ENCODE results near the gene SEPTIN5.
"Not testable (repeated sequence)": the region's sequence is repeated elsewhere in the genome, so short reads cannot be mapped to it uniquely, and the experiment has no call there.

Gene SEPTIN5

DNA sequence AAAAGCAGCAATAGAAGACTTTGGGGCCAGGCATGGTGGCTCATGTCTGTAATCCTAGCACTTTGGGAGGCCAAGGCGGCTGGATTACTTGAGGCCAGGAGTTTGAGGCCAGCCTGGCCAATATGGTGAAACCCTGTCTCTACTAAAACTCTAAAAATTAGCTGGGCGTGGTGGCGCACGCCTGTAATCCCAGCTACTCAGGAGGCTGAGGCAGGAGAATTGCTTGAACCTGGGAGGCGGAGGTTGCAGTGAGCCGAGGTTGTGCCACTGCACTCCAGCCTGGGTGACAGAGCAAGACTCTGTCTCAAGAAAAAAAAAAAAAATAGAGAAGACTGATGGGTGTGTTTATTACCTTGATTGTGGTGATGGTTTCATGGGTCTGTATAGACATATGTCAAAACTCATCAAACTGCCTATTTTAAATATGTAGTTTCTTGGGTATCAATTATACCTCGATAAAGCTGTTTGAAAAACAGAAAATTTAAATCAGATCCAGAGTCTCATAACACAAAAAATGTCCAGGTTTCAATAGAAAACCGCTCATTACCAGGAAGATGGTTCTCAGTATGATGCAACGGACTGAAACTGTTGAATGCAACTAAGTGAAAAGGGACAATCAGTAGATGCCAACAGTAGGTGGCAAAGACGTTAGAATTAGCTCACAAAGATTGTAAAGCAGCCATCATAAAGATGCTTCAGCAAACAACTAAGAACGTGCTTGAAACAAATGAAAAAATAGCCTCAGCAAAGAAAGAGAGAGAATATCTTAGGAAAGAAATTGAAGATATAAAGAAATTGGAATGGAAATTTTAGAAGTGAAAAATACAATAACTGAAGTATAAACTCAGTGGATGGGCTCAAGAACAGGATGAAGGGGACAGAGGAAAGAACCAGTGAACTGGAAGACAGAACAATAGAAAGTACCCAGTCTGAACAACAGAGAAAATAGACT, 33.1 kb upstream of the SEPTIN5 start:
- DNase-seq (ENCODE audit: low read depth in 2 of 2), result no peak

DNA sequence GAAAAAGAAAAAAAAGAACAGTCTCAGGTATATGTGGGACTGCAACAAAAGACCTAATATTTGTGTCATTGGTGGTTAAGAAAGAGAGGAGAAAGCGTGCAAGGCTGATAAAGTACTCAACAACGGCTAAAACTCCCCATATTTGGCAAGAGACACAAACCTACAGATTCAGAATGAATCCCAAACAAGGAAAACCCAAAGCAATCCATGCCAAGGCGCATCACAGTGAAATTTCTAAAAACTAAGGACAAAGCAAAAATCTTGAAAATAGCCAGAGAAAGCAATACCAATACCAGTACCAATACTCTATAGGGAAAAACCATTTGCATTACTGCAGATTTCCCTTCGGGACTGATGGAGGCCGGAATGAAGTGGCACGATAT, 32.4 kb upstream of the SEPTIN5 start:
- no peak for DNase-seq (ENCODE audit: low read depth in 2 of 2)

DNA sequence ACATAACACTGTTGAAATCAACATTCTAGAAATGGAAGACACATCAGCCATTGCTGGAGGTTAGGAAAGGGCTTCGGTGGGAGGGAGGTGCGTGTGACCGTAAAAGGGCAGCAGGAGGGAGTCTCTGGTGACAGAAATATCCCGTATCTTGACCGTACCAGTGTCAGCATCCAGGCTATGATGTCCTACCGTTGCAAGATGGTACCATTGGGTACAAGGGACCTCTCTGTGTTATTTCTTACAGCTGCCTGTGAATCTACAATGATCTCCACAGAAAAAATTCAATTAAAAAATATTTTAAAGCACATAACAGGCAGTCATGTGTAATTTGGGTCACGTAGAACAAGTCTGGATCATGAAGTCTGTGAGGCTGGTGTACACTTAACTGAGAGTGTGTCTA, 27.4 kb upstream of the SEPTIN5 start:
- DNase-seq (ENCODE audit: low read depth in 2 of 2), result no peak

DNA sequence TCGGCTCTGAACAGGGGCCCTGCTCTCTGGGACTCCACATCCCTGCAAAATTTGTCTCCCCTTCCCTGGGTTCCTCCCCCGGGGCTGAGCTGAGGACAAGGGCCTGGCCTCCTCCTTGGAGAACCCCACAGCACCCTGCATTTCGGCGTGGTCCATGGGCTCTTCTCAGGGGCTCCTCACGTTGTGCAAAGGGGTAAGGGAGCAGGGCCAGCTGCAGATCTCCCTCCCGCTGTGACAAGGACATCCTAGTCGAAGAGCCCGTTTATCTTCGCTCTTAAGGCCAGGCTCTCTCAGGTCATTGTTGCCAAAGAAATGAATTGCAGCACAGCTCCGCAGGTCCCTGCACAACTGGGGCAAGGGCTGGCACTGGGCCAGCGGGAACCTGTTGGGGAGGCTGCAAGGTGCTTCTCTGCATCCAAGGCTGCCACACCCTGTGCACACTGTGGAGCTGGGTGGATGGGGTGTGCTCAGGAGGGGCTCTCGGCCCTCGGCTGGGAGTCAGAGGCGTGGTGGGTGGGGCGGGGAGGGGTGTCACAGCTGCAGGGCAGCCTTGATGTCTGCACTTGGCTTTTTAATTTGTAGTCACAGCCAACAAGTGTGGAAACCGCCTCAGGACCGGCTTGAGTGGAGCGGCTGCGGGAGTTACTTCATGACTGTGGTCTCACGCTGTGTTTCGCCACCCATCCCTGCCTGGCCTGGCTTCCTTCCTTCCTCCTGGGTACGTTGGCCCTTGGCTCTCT, 26.6 kb upstream of the SEPTIN5 start:
- DNase-seq (ENCODE audit: low read depth in 2 of 2), result no peak

DNA sequence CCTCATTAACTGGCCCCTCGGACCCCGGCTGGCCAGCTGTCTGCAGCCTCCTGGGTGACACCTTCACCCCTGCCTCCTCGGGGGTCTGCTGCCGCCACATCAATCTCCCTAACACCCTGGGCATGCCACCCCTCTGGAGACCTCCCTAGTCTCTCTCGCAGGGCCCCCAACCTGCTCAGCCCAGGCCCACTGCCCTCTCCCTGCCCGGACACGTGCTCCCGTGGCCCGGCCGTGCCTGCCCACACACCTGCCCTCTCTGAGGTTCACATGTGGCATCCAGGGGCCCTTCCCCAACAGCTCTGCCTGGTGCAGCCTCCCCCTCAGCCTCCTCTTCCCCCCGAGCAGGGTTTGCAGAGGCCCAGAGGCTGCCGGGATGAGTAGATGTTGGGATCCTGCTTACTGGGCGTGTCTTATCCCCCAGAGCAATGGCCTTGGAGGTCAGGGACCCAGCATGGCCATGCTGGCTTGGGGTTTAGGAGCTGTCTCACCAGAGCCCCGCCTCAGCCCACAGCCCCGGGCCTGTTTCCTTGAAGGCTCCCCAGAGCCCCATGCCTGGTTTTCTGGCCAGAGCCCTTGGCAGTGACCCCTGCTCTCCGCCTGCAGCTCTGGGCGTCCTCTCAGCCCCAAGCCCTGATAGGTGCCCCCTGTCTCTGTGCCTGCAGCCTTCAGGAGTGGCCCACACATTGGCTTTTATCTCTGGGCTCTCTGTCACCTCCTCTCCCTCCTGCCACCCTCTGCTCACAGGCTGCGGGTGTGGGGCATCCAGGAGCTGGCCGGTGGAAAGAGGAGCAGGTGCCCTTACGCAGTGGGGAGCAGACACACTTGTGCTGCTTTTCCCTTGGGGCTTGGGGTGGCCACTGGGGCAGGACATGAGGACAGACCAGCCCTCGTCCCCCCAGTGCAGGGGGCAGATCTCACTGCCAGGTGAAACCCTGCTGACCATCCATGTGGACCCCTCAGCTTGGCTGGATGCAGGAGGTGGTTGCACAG, 25.7 kb upstream of the SEPTIN5 start:
- DNase-seq (ENCODE audit: low read depth in 2 of 2), result no peak

DNA sequence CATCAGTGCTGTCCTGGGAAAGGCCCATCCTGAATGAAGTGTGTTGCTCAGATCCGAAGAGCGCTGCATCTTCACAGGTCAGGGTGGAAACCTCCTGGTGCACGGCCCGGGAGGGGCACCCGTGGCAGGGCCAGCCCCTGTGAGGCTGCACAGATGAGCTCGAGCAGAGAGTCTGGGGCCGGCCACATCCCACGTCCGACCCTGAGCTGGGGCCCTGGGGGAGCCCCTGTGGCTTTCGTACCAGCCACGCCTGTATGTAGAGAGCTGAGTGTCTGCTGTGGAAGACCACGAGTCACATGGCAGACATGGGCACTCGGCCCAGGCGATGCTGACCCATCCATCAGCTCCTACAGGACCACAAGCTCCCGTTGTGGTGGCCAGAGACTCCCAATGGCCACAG, 24.9 kb upstream of the SEPTIN5 start:
- no peak for DNase-seq (ENCODE audit: low read depth in 2 of 2)

DNA sequence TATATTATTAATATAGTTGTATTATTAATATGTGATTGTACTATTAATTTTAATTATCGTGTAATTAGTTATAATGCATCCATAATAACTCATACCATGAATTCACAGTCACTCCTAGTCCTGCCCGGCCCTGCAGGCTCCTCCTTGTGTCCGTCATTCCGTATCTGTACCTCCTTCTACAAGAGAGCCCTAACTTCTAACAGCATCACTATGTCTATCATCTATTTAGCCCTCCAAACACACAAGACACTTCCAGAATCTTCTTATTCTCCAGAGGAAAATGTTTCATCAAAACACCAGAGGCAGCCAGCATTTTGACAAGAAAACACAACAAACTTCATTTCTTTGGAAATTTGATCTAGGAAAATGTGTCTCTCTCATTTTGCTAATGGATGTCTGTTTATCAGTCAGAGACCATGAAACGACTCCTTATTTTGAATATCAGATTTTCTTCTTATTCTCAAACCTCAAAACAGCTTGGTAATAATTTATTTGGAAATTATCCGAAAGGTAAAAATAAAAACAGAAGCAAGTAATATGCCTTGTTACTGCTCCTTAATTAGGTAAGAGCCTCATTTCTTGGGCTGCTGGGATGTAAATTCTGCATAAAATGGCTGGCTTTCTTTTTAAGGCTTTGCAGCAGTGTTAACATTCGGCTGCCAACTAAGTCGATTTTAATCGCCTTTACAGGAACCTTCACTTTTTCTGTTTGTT, 23.1 kb upstream of the SEPTIN5 start:
- DNase-seq (ENCODE audit: low read depth in 2 of 2), result no peak

DNA sequence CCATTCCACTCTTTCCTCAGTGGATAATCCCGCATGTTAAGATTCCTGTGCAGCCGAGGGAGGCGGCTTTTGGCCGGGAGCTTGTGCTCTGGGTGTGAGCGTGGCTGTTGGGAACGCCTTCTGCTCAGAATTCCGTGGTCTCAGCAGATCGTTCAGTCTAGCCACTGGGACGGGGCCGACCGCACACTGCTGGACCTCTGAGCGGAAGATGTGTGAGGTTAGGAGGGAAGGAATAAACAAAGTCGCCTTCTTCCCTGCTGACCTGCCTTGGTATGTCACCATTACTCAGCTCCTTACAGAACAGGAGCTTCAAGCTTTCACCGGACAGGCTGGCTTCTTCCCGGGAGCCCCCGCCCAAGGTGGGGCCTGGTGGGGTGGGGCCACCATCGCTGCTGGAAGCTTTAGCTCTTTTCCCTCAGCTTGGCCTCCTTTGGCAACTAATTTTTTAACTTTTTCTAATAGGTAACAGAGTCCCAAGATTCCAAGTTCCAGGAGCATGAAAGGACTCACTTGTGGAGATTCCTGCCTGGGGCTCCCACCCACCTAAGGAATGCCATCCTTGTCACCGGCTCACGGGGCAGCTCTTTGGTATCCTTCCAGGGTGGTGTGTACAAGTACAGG, 22.5 kb upstream of the SEPTIN5 start:
- no peak for DNase-seq (ENCODE audit: low read depth in 2 of 2)

DNA sequence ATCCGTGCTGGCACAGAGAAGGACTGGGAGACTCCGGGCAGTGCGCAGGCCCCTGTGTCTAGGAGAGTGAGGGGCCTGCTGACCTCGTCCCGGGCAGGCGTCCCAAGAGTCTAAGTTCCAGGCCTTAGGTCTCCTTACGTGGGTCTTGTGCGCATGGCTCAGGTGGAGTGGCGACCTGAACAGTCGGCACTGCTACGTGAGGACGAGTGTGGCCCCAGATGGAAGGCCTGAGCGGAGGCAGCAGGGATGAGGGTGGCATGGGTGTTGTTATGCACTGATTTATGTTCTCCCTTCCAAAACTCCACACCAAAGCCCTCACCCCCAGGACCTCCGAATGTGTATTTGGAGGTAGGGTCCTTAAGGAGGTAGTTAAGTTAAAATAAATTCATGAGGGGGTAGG, 20.7 kb upstream of the SEPTIN5 start:
- DNase-seq (ENCODE audit: low read depth in 2 of 2), result no peak

DNA sequence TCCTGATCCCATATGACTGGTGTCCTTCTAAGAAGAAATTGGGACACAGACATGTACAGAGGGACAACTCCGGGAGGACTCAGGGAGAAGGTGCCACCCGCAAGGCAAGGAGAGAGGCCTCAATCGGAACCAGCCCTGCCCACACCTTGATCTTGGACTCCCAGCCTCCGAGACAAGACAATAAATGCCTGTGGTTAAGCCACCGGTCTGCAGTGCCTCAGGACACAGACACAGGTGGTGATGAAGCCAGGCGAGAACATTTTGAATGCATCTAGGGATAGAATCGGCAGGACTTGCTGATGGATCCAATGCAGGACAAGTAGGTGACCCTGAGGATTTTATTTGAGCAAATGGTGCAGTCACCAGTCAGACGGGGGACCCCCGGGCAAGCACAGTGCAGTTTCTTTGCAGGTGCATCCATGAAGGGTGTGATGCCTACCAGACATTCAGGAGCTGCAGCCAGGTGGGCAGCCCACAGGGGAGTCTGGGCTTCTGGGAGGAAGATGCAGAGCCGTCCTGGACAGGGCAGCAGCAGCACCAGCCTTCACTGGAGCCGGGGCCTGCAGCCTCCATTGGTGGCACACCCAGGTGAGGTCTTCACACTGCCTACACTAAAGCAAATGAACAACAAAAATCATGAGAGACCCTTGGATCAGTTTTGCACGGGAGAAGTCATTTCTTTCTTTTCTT, 20.2 kb upstream of the SEPTIN5 start:
- no peak for DNase-seq (ENCODE audit: low read depth in 2 of 2)

DNA sequence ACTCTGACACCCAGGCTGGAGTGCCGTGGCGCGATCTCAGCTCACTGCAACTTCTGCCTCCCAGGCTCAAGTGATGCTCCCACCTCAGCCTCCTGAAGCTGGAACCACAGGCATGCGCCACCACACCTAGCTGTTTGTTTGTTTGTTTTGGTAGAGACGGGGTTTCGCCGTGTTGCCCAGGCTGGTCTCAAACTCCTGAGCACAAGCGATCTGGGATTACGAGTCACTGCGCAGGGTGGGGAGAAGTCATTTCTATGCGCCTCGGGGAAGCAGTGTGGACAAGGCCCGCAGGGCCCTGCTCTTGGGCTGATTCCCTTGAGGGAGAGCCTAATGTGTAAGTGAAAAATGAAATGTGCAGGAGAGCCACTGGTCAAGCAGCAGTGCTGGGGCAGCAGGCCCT, 19.6 kb upstream of the SEPTIN5 start:
- no peak for DNase-seq (ENCODE audit: low read depth in 2 of 2)

DNA sequence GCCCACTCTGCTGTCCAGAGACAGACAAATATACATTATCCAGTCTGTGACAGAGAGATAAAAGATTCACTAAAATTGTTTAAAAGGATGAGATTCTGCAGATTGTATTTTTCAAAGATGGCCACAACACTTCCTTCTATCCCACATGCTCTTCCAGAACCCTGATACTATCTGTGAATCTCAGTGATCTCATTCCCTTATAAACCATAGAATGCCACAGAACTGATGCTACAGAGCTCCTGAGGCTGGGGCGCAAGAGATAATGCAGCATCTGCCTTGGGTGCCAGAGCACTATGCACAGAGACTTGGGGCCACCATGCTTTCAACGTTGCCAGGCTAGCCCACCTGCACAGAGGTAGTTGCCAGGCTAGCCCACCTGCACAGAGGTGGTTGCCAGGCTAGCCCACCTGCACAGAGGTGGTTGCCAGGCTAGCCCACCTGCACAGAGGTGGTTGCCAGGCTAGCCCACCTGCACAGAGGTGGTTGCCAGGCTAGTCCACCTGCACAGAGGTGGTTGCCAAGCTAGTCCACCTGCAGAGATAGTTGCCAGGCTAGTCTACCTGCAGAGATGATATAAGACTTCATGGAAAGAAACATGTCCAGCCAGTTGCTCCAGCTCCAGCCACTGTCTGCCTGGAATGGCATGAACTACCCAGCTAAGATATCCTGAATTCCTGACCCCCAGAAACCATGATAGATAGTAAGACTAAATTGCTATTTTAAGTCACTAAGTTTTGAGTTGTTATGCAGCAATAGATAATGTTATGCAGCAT, 17.6 kb upstream of the SEPTIN5 start:
- DNase-seq (ENCODE audit: low read depth in 2 of 2), result no peak

DNA sequence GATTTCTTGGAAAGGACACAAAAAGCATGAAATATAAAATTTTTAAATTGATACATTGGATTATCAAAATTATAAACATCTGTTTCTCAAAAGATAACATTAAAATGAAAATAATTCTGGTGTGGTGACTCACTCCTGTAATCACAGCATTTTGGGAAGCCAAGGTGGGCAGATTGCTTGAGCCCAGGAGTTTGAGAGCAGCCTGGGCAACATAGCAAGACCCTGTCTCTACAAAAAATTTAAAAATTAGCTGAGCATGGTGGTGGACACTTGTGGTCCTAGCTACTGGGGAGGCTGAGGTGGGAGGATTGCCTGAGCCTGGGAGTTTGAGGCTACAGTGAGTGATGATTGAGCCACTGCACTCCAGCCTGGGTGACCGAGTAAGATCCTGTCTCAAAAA, 16.4 kb upstream of the SEPTIN5 start:
- not testable (repeated sequence) for DNase-seq (ENCODE audit: low read depth in 2 of 2)

DNA sequence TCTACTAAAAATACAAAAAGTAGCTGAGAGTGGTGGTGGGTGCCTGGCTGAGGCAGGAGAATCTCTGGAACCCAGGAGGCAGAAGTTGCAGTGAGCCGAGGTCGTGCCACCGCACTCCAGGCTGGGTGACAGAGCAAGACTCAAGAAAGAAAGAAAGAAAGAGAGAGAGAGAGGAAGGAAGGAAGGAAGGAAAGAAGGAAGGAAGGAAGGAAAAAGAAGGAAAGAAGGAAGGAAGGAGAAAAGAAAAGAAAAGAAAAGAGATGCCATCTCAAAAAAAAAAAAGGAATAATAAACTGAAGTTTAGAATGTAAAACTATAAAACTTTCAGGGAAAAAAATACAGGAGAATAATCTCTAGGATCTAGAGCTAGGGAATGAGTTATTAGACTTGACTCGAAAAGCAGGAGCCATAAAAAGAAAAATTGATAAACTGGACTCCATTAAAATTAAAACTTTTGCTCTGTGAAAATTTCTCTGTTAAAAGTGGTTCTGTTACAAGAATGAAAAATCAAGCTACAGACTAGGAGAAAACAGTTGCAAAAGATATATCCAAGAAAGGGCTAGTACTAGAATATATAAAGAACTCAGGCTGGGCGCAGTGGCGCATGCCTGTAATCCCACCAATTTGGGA, 13.4 kb upstream of the SEPTIN5 start:
- no peak for DNase-seq (ENCODE audit: low read depth in 2 of 2)

DNA sequence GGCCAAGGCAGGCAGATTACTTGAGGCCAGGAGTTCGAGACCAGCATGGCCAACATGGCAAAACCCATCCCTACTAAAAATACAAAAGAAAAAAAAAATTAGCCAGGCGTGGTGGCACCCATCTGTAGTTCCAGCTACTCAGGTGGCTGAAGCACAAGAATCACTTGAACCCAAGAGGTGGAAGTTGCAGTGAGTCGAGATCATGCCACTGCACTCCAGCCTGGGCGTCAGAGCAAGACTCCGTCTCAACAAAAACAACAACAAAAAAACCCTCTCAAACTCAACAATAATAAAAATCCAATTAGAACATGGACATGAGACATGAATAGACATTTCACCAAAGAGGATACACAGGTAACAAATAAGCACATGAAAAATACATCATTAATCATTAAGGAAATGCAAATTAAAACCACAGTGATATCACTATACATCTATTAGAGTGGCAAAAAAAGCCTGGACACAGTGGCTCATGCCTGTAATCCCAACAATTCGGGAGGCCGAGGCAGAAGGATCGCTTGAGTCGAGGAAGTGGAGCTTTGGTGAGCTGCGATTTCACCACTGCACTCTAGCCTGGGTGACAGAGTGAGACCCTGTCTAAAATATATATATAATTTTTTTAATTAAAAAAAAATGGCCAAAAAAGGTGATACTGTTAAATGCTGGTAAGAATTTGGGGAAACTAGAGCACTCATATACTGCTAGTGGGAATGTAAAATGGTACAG, 12.7 kb upstream of the SEPTIN5 start:
- DNase-seq (ENCODE audit: low read depth in 2 of 2), result no peak

DNA sequence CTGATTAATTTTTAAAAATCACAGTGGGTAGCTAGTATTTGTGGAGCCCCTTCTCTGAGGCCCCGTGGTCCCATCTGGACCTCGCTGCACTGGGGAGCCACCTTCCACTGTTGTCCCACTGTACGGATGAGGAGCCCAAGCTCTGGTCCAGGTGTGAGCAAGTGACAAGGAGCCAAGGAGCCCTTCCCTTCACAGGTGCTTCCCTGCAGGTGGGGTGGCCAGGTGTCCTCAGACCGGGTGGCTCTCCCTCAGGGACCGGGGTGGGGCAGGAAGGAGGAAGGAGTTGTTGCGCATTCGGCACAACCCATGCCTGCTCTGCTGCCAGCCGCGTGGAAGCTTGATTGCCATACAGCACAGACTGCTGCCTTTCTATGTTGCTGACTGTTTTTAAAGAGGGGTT, 10.4 kb upstream of the SEPTIN5 start:
- no peak for DNase-seq (ENCODE audit: low read depth in 2 of 2)

DNA sequence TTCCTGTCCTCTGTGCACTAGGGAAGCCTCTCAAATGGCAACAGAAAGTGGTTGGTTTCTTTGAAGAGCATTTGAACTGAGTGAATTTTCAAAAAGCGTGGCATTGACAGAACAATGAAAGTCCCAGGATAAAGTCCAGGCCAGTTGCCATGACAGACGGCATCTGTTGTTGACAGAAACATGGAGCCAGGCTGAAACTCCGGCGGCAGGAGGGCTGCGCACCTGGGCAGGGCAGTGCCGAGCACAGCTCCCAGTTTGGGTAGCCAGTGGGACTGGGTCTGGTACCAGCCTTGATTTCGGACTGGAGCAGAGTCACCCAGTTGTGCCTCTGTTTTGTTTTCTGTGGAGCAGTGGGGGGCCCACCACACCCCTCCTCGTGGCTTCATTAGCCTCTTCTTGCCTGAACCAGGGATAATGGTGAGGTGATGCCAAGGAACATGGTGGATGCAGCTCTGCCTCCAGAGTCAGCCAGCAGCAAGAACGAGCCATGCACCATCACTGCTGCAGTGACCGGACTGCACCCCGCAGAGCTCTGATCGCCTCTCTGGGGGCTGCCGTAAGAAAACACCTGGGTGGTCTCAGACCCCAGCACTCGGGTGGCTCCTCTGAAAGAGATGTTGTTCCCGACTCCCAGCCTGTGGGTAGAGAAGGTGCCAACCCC, 9.8 kb upstream of the SEPTIN5 start:
- DNase-seq (ENCODE audit: low read depth in 2 of 2), result no peak

Data from stimulated activated CD4-positive, alpha-beta T cell treated with anti-CD3 and anti-CD28 coated beads, Interleukin-1b, Interleukin-23, amount 100 ng/mL, for 1 hour (primary cell).